ENCODE data around the gene PRKCB.
"Not testable (repeated sequence)": the region's sequence is repeated elsewhere in the genome, so short reads cannot be mapped to it uniquely, and the experiment has no call there.

Gene PRKCB

GRCh38 chr16:23905027-23905426 lies 69.2 kb downstream of the PRKCB start:
- DNase-seq = no peak

- DNase-seq = no peak
Observed at GRCh38 chr16:23907457-23907902, 71.7 kb downstream of the PRKCB start.

GRCh38 chr16:23907903-23908302 lies 72.1 kb downstream of the PRKCB start:
- DNase-seq = no peak

- DNase-seq = no peak
Observed at GRCh38 chr16:23908790-23909189, 73.0 kb downstream of the PRKCB start.

- DNase-seq = no peak
Observed at GRCh38 chr16:23909792-23910418, 74.1 kb downstream of the PRKCB start.

- no peak for DNase-seq
Observed at GRCh38 chr16:23914946-23915530, 79.3 kb downstream of the PRKCB start.

GRCh38 chr16:23916552-23916951 lies 80.8 kb downstream of the PRKCB start:
- DNase-seq = not testable (repeated sequence)

GRCh38 chr16:23917621-23918020 lies 81.8 kb downstream of the PRKCB start:
- DNase-seq = no peak

- DNase-seq = no peak
Observed at GRCh38 chr16:23920446-23920845, 84.7 kb downstream of the PRKCB start.

GRCh38 chr16:23920899-23921298 lies 85.1 kb downstream of the PRKCB start:
- DNase-seq = no peak

GRCh38 chr16:23922406-23922805 lies 86.6 kb downstream of the PRKCB start:
- DNase-seq = no peak

GRCh38 chr16:23924128-23924527 lies 88.3 kb downstream of the PRKCB start:
- no peak for DNase-seq

- no peak for DNase-seq
Observed at GRCh38 chr16:23927796-23928195, 92.0 kb downstream of the PRKCB start.

GRCh38 chr16:23929237-23929636 lies 93.5 kb downstream of the PRKCB start:
- no peak for DNase-seq

GRCh38 chr16:23929856-23930255 lies 94.1 kb downstream of the PRKCB start:
- DNase-seq = no peak

GRCh38 chr16:23930791-23931190 lies 95.0 kb downstream of the PRKCB start:
- no peak for DNase-seq

GRCh38 chr16:23931199-23931598 lies 95.4 kb downstream of the PRKCB start:
- no peak for DNase-seq

GRCh38 chr16:23933650-23934049 lies 97.9 kb downstream of the PRKCB start:
- not testable (repeated sequence) for DNase-seq

GRCh38 chr16:23934610-23935236 lies 98.9 kb downstream of the PRKCB start:
- no peak for DNase-seq

GRCh38 chr16:23940111-23940510 lies 104.3 kb downstream of the PRKCB start:
- DNase-seq = no peak

- no peak for DNase-seq
Observed at GRCh38 chr16:23941025-23941424, 105.2 kb downstream of the PRKCB start.

- no peak for DNase-seq
Observed at GRCh38 chr16:23941963-23942564, 106.3 kb downstream of the PRKCB start.

GRCh38 chr16:23943604-23944003 lies 107.8 kb downstream of the PRKCB start:
- no peak for DNase-seq

GRCh38 chr16:23944381-23944780 lies 108.6 kb downstream of the PRKCB start:
- no peak for DNase-seq

All from activated CD8-positive, alpha-beta memory T cell treated with anti-CD3 and anti-CD28 coated beads, Interleukin-2, amount 50 U/mL, for 4 hours (primary cell).